Natural killer cell (primary cell): Measurements from ENCODE around the gene LGI4. TPM values are rescaled to one million over a fixed set of nuclear protein-coding genes. Genes with fewer than 3 reads are reported as not detected.

Experiments
- ATAC-seq, 3 donors: fragments of 150-1000 bp in 2 of 3; fragments of 200-7000 bp in 1 of 3; cut with Tn5 transposase; 1 replicate in 1 of 3; 2 replicates in 2 of 3; pipeline ENCODE4 v1.10.0; 2021; ENCODE audit warnings: mild to moderate bottlenecking in 2 of 3, moderate library complexity in 2 of 3
- DNase-seq, 2 donors: peaks; one replicate each; pipeline versions ENCODE4 v3.0.0 to v3.0.0-alpha.2; 2013 to 2021; ENCODE audit warnings: mixed read lengths in 1 of 2
- H3K27ac ChIP-seq: one replicate; pipeline ENCODE4 v1.5.1; 2013; ENCODE audit warnings: mild to moderate bottlenecking, low read length
- H3K27me3 ChIP-seq: one replicate; pipeline ENCODE4 v1.6.1; 2013; ENCODE audit warnings: low read length; ENCODE audit not compliant: control insufficient read depth, insufficient read depth
- H3K36me3 ChIP-seq: one replicate; pipeline ENCODE4 v1.6.1; 2013; ENCODE audit warnings: low read length; ENCODE audit not compliant: control insufficient read depth, insufficient read depth
- H3K4me1 ChIP-seq: one replicate; pipeline ENCODE4 v1.6.1; 2013; ENCODE audit warnings: low read length; ENCODE audit not compliant: control insufficient read depth, insufficient read depth
- H3K4me3 ChIP-seq: one replicate; pipeline ENCODE4 v1.5.1; 2013; ENCODE audit warnings: low read length
- H3K9me3 ChIP-seq: one replicate; pipeline ENCODE4 v1.6.1; 2013; ENCODE audit warnings: low read length; ENCODE audit not compliant: control insufficient read depth, insufficient read depth
- H3K27ac Mint-ChIP-seq, 2 donors: one replicate each; pipeline ENCODE4 v1.8.0; 2022; ENCODE audit warnings: mild to moderate bottlenecking in 2 of 2, mixed read lengths in 2 of 2, moderate library complexity in 1 of 2
- H3K27me3 Mint-ChIP-seq, 2 donors: one replicate each; pipeline ENCODE4 v1.8.0; 2022; ENCODE audit warnings: low read depth in 2 of 2, mixed read lengths in 2 of 2
- H3K36me3 Mint-ChIP-seq: one replicate; pipeline ENCODE4 v1.8.0; 2022; ENCODE audit warnings: mixed read lengths
- H3K4me1 Mint-ChIP-seq, 2 donors: one replicate each; pipeline ENCODE4 v1.8.0; 2022; ENCODE audit warnings: mixed read lengths in 2 of 2
- H3K4me3 Mint-ChIP-seq: one replicate; pipeline ENCODE4 v1.8.0; 2022; ENCODE audit warnings: mild to moderate bottlenecking, moderate library complexity, mixed read lengths
- H3K9me3 Mint-ChIP-seq, 2 donors: one replicate each; pipeline ENCODE4 v1.8.0; 2022; ENCODE audit warnings: mixed read lengths in 2 of 2
- WGBS: methylation state at CpG from one replicate; pipeline ENCODE4 v1.1.7; 2013; ENCODE audit warnings: missing lambda C conversion rate; ENCODE audit not compliant: insufficient coverage; 5-methylcytosine and 5-hydroxymethylcytosine counted together
- intact Hi-C: fragments of 100-400 bp; cut with micrococcal nuclease; formaldehyde crosslinking; loops from one replicate; pipeline ENCODE4 v1.14.2; 2022
- total RNA-seq, 4 donors: library from RNA; stranded (reverse); fragments of 120-200 nt in 1 of 4; gene quantifications; one replicate each; pipeline versions ENCODE4 v1.2.3 to v1.2.4, GENCODE V29; 2013 to 2022
- TF ChIP-seq, protein P1 (sequence below): fragments of 200-600 bp; IDR thresholded peaks from one replicate; pipeline ENCODE4 v1.8.0; 2022; ENCODE audit warnings: antibody characterized with exemption

The LGI4 gene
- total RNA-seq, 3 donors from 2014 or later (not counting 1 experiment from before 2014, with no cell fraction given), result 0.49 to 0.72 TPM; not detected in 1

DNA sequence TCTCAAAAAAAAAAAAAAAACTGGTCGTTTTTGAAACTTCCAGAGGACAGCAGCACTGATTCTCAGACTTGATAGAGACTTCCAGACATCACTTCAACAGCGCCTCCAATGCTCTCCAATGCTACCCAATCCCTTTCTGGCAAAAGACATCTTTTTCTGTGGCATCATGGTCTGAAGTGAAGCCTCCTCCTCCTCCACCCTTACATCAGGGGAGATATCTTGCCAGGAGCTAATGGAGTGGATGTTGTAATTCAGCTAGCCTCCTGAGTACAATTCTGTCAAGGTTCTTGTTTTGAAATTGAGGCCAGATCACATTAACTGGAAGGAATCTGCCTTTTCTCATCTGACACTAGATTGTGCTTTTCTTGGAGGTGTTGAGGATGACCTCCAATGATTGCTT is 43.8 kb upstream of the LGI4 start:
- H3K27ac ChIP-seq, result no peak overlapping the region
- WGBS, result 86% methylated on average over 2 of the region's 2 CpGs
- no peak overlapping the region for H3K4me3 Mint-ChIP-seq
- no peaks in the 10 kb centered on the region for H3K27me3 ChIP-seq
- H3K27me3 Mint-ChIP-seq, result no peaks in the 10 kb centered on the region
- H3K36me3 Mint-ChIP-seq, result no peaks in the 10 kb centered on the region
- H3K4me3 ChIP-seq, result no peak overlapping the region
- H3K27ac Mint-ChIP-seq, result no peak overlapping the region
- H3K36me3 ChIP-seq, result no peaks in the 10 kb centered on the region
- intact Hi-C loops, result no loop called here
- peaks cover 4% of the 10 kb centered on the region in 2 donors for H3K4me1 Mint-ChIP-seq
- no peak for DNase-seq
- H3K9me3 Mint-ChIP-seq, result no peaks in the 10 kb centered on the region
- ATAC-seq, result no peak
- H3K4me1 ChIP-seq, result no peaks in the 10 kb centered on the region
- TF ChIP-seq, protein P1, sequence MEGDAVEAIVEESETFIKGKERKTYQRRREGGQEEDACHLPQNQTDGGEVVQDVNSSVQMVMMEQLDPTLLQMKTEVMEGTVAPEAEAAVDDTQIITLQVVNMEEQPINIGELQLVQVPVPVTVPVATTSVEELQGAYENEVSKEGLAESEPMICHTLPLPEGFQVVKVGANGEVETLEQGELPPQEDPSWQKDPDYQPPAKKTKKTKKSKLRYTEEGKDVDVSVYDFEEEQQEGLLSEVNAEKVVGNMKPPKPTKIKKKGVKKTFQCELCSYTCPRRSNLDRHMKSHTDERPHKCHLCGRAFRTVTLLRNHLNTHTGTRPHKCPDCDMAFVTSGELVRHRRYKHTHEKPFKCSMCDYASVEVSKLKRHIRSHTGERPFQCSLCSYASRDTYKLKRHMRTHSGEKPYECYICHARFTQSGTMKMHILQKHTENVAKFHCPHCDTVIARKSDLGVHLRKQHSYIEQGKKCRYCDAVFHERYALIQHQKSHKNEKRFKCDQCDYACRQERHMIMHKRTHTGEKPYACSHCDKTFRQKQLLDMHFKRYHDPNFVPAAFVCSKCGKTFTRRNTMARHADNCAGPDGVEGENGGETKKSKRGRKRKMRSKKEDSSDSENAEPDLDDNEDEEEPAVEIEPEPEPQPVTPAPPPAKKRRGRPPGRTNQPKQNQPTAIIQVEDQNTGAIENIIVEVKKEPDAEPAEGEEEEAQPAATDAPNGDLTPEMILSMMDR, result no peak
- H3K9me3 ChIP-seq, result no peaks in the 10 kb centered on the region

DNA sequence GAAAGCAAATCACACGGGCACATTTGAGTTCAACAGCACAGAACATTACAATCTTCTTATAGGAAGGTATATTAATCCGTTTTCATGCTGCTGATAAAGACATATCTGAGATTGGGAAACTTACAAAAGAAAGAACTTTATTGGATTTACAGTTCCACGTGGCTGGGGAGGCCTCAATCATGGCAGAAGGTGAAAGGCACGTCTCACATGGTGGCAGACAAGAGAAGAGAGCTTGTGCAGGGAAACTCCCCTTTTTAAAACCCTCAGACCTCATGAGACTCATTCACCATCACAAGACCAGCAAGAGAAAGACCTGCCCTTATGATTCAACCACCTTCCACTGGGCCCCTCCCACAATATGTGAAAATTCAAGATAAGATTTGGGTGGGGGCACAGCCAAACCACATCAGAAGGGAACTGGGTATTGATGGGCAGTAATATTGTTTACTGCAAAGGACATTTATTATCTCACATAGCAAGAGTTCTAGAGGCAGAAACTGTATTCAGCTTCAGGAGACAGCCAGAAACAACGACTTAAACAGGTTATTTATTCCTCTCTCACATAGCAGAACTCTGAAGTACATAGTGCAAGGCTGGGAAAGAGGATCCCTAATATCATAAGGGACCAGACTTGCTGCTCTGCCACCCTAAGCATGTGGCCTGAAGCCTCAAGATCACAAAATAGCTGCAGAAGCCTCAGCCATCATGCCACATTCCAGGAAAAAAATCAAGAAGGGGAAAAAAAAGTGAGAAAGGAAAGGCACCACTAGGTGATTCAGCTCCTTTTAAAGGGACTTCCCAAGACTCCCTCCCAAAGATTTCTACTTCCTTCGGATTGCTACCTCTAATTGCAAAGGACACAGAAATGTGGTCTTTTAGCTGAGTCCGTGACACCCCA is 42.8 kb upstream of the LGI4 start:
- no peak overlapping the region for H3K27ac Mint-ChIP-seq
- Histone ChIP-seq H3K4me1 (no peaks in the 10 kb centered on the region), H3K4me3 (no peak overlapping the region), H3K9me3 (no peaks in the 10 kb centered on the region), H3K27me3 (no peaks in the 10 kb centered on the region), H3K27ac (no peak overlapping the region), H3K36me3 (no peaks in the 10 kb centered on the region)
- WGBS, result 75% methylated on average over 5 of the region's 7 CpGs
- DNase-seq (peak in 1 of 2 donors; percentile 22), ATAC-seq (peak in 2 of 3 donors; percentile 53 to 61)
- no peaks in the 10 kb centered on the region for H3K27me3 Mint-ChIP-seq
- no peak overlapping the region for H3K4me3 Mint-ChIP-seq
- intact Hi-C loops, result no loop called here
- H3K36me3 Mint-ChIP-seq, result no peaks in the 10 kb centered on the region
- TF ChIP-seq, protein P1, result no peak
- H3K9me3 Mint-ChIP-seq, result no peaks in the 10 kb centered on the region
- peaks cover 8% of the 10 kb centered on the region in 2 donors for H3K4me1 Mint-ChIP-seq

DNA sequence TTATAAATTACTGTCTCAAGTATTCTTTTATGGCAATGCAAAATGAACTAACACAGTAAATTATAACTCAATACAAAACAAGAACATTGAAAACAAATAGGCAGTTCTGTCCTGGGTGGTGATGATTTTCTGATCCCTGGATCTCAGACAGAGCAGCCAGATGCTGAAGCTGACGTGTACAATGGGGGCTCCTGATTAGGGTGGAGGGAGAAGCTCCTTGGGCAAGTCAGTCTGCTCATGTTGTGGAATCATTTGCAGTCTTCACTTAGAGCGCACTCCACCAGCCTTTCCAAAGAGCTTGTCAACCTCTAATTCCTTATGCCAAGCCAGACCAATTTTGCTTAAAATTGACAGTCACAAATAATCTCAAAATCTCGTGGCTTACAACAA is 41.3 kb upstream of the LGI4 start:
- intact Hi-C loops, result no loop called here
- ATAC-seq (no peak), DNase-seq (no peak)
- Histone ChIP-seq H3K4me1 (peaks cover 10% of the 10 kb centered on the region), H3K4me3 (no peak overlapping the region), H3K9me3 (no peaks in the 10 kb centered on the region), H3K27me3 (no peaks in the 10 kb centered on the region), H3K36me3 (no peaks in the 10 kb centered on the region), H3K27ac (no peak overlapping the region)
- Mint-ChIP-seq H3K27me3 (no peaks in the 10 kb centered on the region), H3K9me3 (no peaks in the 10 kb centered on the region), H3K36me3 (no peaks in the 10 kb centered on the region), H3K4me1 (peaks cover 20% of the 10 kb centered on the region in 2 donors), H3K4me3 (no peak overlapping the region), H3K27ac (no peak overlapping the region)
- WGBS, result 90% methylated on average over 3 of the region's 3 CpGs
- TF ChIP-seq, protein P1, result no peak
